ENCODE measurements around the gene MTX1. TPM values are rescaled to one million over a fixed set of nuclear protein-coding genes. Genes with fewer than 3 reads are reported as not detected.
A peak's percentile ranks its signal among the peaks of the same experiment; 100 is the strongest.
"Not testable (repeated sequence)": the region's sequence is repeated elsewhere in the genome, so short reads cannot be mapped to it uniquely, and the experiment has no call there.

The MTX1 gene
- total RNA-seq, 4 donors from 2014 or later: 33.2 to 45.2 (median 36.5) TPM

DNA sequence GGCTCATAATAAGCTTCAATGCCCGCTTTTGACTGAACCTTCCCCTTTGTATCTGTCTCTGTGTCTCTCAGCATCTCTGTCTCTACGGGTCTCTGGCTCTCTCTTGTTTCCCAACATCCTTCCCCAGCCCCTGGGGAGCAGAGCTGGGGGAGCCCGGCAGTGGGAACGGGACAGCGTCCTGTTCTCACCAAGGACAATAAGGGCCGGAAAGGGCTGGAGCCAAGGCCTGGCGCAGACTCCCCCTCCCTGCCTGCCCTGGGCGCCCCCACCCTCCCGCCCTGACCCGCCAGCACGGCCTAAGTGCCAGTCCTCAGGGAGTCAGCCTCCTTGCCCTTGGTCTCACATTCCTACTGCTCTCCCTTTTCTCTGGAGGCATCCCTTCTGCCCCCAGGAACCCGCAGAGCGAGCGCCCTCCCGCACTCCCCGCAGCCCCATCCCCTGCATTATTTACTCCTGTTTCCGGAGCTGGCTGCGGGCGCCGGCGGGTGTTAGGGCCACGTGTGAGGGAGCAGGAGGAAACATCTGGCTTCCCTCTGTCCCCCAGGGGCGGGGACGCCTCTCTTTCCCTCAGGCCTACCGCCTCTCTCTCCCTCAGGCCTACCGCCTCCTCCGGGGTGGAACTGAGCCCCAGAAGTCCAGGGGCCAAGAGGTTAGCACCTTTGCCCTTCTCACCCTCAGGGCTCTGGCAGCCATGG is 41.9 kb upstream of the MTX1 start:
- H3K9me3 ChIP-seq: no peaks in the 10 kb centered on the region
- TF ChIP-seq CTCF (IDR thresholded peaks at IDR 0.05) (no peak), POLR2A (IDR thresholded peaks at IDR 0.05) (no peak)
- H3K4me3 ChIP-seq: no peak overlapping the region
- peaks cover 0 to 9% (median 0%) of the 10 kb centered on the region in 3 donors for H3K36me3 ChIP-seq
- H3K4me1 ChIP-seq: peaks cover 0 to 18% (median 5%) of the 10 kb centered on the region in 4 donors
- H3K27me3 ChIP-seq: no peaks in the 10 kb centered on the region
- peak in 2 of 3 donors; percentile 18 to 54 for DNase-seq
- H3K27ac ChIP-seq: peak overlapping the region in 3 of 4 donors; percentile 44 to 61 (median 61)

- Histone ChIP-seq H3K27ac (peak overlapping the region in 3 of 4 donors; percentile 44 to 61 (median 61)), H3K4me3 (peak overlapping the region in 1 of 4 donors; percentile 31), H3K4me1 (peaks cover 0 to 26% (median 5%) of the 10 kb centered on the region in 4 donors), H3K27me3 (no peaks in the 10 kb centered on the region), H3K9me3 (no peaks in the 10 kb centered on the region), H3K36me3 (peaks cover 0 to 9% (median 0%) of the 10 kb centered on the region in 3 donors)
- peak; percentile 82 to 95 (median 92) for DNase-seq
- TF ChIP-seq CTCF (IDR thresholded peaks at IDR 0.05) (peak; percentile 70 to 98 (median 92)), POLR2A (IDR thresholded peaks at IDR 0.05) (no peak)
Measured at GRCh38 chr1:155167166-155168104, 41.1 kb upstream of the MTX1 start.

DNA sequence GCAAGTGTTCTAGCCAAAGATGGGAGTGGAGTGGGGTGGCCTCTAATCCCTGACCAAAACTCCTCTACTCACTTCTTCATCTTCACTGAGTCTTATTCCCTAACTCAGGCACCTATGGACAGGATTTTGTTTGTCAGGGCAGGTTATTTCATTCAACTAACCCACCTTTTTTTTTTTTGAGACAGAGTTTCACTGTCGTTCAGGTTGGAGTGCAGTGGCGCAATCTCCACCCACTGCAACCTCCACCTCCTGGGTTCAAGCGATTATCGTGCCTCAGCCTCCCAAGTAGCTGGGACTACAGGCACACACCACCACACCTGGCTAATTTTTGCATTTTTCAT is 40.4 kb upstream of the MTX1 start:
- DNase-seq, H3K36me3 ChIP-seq, H3K27me3 ChIP-seq, H3K4me3 ChIP-seq, H3K9me3 ChIP-seq, H3K27ac ChIP-seq: not testable (repeated sequence)
- peaks cover 0 to 28% (median 5%) of the 10 kb centered on the region in 4 donors for H3K4me1 ChIP-seq

DNA sequence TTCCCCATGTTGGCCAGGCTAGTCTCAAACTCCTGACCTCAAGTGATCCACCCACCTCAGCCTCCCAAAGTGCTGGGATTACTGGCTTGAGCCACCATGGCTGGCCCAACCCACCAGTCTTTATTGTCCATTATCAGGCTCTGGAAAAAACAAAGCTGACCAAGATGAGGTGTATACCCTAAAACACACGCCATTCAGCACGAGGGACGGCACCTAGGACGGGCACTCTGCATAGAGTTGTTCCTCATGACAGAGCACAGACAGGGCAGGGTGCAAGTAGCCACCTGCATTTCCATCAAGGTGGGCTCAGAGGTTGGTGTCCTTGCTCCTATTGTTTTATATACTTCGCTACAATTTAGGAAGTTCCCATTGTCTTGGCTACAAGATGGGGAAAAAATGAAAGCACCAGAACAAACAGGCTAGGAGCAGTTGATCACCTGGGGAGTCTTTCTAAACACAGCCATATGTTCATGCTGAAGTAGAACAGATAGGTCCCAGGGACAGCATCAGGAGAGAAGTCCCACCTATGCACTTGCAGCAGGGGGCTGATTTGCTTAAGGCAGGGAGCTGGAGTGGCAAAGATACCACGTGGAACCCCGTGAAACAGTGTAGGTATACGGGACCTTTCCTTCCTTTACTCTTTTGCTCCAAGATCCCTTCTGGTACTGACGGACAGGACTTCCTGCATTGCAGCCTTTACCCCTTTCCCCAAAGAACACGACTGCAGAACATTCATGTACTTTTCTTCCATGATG is 39.9 kb upstream of the MTX1 start:
- no peak overlapping the region for H3K4me3 ChIP-seq
- DNase-seq: peak in 2 of 3 donors; percentile 7 to 36
- peaks cover 0 to 32% (median 8%) of the 10 kb centered on the region in 4 donors for H3K4me1 ChIP-seq
- H3K36me3 ChIP-seq: peaks cover 0 to 9% (median 0%) of the 10 kb centered on the region in 3 donors
- H3K27ac ChIP-seq: no peak overlapping the region
- no peaks in the 10 kb centered on the region for H3K9me3 ChIP-seq
- TF ChIP-seq CTCF (IDR thresholded peaks at IDR 0.05) (no peak), POLR2A (IDR thresholded peaks at IDR 0.05) (no peak)
- no peaks in the 10 kb centered on the region for H3K27me3 ChIP-seq

DNA sequence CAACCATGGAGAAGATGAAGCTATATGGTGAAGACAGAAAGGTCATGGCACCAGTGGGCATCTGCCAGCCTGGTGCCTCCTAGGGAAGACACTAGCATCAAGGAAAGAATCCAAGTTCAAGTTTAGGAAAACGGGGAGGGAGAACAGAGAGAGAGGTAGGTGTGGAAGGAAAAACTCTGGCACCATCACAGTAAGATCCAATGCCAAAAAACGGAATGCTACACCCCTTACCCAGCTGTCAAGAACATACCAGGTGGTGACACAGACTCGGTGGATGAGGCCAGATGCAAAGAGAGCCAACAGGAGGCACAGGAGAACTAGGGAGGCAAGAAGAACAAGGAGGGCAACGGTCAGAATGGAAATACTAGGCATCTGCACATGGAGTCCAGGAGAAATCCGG is 39.0 kb upstream of the MTX1 start:
- Histone ChIP-seq H3K27ac (no peak overlapping the region), H3K27me3 (peaks cover 0 to 4% of the 10 kb centered on the region in 2 donors), H3K9me3 (no peaks in the 10 kb centered on the region), H3K4me1 (peaks cover 0 to 41% (median 15%) of the 10 kb centered on the region in 4 donors), H3K4me3 (no peak overlapping the region), H3K36me3 (peaks cover 0 to 9% (median 0%) of the 10 kb centered on the region in 3 donors)
- TF ChIP-seq POLR2A (IDR thresholded peaks at IDR 0.05): no peak
- peak in 1 of 3 donors; percentile 18 for DNase-seq

DNA sequence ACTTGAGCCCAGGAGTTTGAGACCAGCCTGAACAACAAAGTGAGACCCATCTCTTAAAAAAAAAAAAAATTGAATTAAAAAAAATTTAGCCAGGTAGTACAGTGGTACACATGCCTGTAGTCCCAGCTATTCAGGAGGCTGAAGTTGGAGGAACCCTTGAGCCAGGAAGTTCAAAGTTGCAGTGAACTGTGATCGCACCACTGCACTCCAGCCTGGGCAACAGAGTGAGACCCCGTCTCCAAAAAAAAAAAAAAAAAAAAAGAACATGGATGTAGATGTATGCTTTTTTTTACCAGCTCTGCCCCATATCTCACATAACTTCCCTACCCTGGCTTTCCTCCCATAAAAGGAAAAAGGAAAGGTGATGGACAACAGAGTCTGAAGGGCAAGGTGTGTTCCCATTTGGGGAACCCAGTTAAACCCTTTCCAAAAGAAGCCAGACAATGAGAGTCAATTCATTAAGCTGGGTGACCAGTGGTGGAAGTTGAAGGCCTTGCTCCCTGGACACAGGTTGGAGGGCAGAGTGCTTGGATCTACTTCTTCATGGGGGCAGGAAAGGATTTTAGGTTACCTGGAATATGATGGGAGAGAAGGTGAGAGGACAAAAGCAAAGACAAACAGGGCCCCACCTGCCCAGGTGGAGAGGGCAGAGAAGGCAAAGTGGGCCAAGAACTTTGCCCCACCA is 38.3 kb upstream of the MTX1 start:
- Histone ChIP-seq H3K9me3 (no peaks in the 10 kb centered on the region), H3K27me3 (peaks cover 0 to 4% of the 10 kb centered on the region in 2 donors), H3K4me3 (no peak overlapping the region), H3K36me3 (peaks cover 0 to 9% (median 0%) of the 10 kb centered on the region in 3 donors), H3K4me1 (peaks cover 0 to 42% (median 17%) of the 10 kb centered on the region in 4 donors), H3K27ac (no peak overlapping the region)
- peak in 1 of 3 donors; percentile 4 for DNase-seq
- TF ChIP-seq CTCF (IDR thresholded peaks at IDR 0.05): no peak
- TF ChIP-seq POLR2A (IDR thresholded peaks at IDR 0.05): no peak

Data from Peyer's patch (tissue), 4 donors.